ENCODE results near the gene ZBTB1.

The ZBTB1 gene

DNA sequence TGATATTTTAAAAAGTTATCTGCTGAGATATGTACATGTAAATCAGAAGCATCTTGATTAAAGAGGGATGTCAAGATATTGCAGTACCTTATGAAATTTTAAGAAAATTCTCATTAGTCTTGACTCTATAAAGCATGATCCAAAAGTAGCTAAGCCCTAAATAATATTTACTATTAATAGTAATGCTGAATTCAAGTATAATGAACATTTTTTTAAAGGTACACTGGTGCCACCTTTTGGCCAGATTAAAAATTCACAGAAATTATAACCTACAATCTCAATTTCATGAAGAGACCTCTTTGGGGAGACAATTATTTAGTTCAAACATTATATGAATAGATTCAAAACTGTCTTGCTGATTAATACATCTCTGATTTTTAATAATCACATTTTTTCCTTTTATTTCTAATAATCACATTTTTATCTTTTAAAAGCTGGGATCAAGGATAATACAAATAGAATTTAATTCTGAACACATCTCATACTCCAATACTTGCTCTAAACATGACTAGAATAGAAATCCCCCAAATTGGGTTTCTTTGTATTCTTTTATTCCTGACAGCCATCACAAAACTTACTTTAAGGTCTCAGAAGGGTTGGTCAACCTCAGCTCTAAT is 25.8 kb upstream of the ZBTB1 start:
- Histone ChIP-seq H3K36me3 (peaks cover 2 to 44% (median 11%) of the 10 kb centered on the region in 11 experiments; a peak in 9 of 22 replicates), H3K27ac (no peak overlapping the region), H3K9ac (no peak overlapping the region), H4K20me1 (peaks cover 0 to 7% (median 0%) of the 10 kb centered on the region in 11 experiments; a peak in 4 of 22 replicates), H3K4me3 (no peak overlapping the region), H3K4me1 (peaks cover 0 to 18% (median 0%) of the 10 kb centered on the region in 10 experiments; a peak in 4 of 20 replicates), H3K9me3 (replicated peaks in 1 of 11) (no peaks in the 10 kb centered on the region), H3K4me2 (no peak overlapping the region), H3K27me3 (no peaks in the 10 kb centered on the region)
- TF ChIP-seq Cebpa-rat (IDR thresholded peaks at IDR 0.05) = no peak

DNA sequence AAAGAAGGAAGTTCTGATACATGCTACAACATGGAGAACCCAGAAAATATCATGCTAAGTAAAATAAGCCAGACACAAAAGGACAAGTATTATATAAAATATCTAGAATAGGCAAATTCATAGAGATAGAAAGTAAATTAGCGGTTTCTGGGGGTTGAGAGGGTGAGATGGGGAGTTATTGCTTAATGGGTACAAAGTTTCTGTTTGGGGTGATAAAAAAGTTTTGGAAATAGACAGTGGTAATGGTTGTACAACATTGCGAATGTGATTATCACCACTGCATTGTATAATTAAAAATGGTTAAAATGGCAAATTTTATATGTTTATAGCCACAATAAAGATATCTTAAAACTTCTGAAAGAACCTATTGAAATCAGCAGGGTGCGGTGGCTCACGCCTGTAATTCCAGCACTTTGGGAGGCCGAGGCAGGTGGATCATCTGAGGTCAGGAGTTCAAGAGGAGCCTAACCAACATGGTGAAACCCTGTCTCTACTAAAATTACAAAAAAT is 15.9 kb upstream of the ZBTB1 start:
- Histone ChIP-seq H3K9ac (no peak overlapping the region), H4K20me1 (peaks cover 0 to 38% (median 10%) of the 10 kb centered on the region in 11 experiments; a peak in 10 of 22 replicates), H3K4me3 (no peak overlapping the region), H3K9me3 (replicated peaks in 1 of 11) (no peaks in the 10 kb centered on the region), H3K27ac (no peak overlapping the region), H3K4me1 (peaks cover 0 to 17% (median 8%) of the 10 kb centered on the region in 10 experiments; a peak in 14 of 20 replicates), H3K4me2 (no peak overlapping the region), H3K36me3 (peaks cover 48 to 96% (median 69%) of the 10 kb centered on the region in 11 experiments), H3K27me3 (no peaks in the 10 kb centered on the region)
- no peak for TF ChIP-seq Cebpa-rat (IDR thresholded peaks at IDR 0.05)

DNA sequence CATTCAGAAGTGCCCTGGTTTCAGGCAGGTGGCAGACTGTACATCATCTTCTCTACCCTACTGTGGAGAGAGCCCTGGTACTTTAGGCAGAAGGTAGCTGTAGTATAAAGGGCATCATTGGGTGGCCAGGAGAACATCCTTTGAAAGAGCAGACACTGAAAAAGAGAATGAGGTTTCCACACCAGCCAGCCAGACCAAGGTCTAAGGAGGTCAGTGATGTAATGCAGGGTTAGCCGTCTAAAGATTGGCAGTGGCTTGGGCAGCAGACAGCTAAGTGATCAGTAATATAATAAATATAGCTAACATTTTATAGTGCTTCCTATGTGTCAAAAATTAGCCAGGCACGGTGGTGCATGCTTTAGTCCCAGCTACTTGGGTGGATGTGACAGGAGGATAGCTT is 12.9 kb upstream of the ZBTB1 start:
- no peak overlapping the region for H3K27ac ChIP-seq

DNA sequence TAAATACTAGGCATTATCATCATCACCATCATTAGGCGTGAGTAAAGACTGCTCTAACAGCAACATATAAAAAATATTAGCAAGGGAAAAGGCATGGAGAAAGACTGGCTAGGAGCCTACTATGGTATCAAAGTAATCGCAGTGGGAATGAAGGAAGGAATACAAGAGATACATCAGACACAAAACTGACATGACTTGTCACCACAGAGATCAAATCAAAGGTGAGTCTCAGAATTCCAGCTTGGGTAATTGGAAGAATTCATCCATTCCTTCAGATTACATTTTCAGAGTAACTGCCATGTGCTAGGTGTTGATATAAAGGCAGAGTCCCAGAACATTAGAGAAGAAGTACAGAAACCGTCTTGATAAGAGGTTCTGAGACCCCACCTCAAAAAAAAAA is 11.1 kb upstream of the ZBTB1 start:
- peaks cover 0 to 10% (median 8%) of the 10 kb centered on the region in 10 experiments; a peak in 10 of 20 replicates for H3K4me1 ChIP-seq
- TF ChIP-seq Cebpa-rat (IDR thresholded peaks at IDR 0.05) = no peak

More for the DNA sequence above, 12.9 kb upstream of the ZBTB1 start:
- Histone ChIP-seq H3K4me1 (peaks cover 0 to 10% (median 8%) of the 10 kb centered on the region in 10 experiments; a peak in 10 of 20 replicates), H3K27me3 (no peaks in the 10 kb centered on the region), H3K4me2 (no peak overlapping the region), H3K4me3 (no peak overlapping the region), H3K9me3 (replicated peaks in 1 of 11) (no peaks in the 10 kb centered on the region), H4K20me1 (peaks cover 0 to 66% (median 11%) of the 10 kb centered on the region in 11 experiments; a peak in 11 of 22 replicates), H3K36me3 (peaks cover 56 to 93% (median 70%) of the 10 kb centered on the region in 11 experiments), H3K9ac (no peak overlapping the region)
- TF ChIP-seq Cebpa-rat (IDR thresholded peaks at IDR 0.05) = no peak

DNA sequence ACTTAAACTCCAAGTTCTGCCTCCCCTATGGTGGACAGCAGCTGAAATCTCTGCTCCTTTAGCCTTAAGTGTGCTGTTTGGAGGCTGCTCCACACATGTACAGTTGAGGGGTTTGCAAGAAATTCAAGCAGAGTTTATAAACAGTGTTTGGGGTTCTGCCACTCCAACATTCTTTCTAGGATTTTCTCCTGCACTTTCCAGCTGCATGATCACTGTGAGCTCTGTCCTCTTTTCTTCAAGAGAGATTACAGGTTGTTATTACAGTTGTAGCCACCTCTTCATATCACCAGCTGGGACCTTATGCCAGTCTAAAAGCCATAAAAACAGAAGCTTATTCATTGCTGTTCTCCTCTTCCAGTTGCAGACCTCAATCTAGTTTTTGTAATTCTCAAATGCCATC is 9.3 kb upstream of the ZBTB1 start:
- Histone ChIP-seq H3K4me1 (peaks cover 10 to 21% (median 18%) of the 10 kb centered on the region in 10 experiments), H3K9ac (no peak overlapping the region), H3K27me3 (no peaks in the 10 kb centered on the region), H3K9me3 (replicated peaks in 1 of 11) (no peaks in the 10 kb centered on the region), H3K36me3 (peaks cover 32 to 69% (median 48%) of the 10 kb centered on the region in 11 experiments; a peak in 21 of 22 replicates), H3K4me2 (no peak overlapping the region), H3K27ac (no peak overlapping the region), H4K20me1 (peaks cover 0 to 80% (median 11%) of the 10 kb centered on the region in 11 experiments; a peak in 11 of 22 replicates), H3K4me3 (no peak overlapping the region)
- TF ChIP-seq Cebpa-rat (IDR thresholded peaks at IDR 0.05) = no peak

More for the DNA sequence above, 11.1 kb upstream of the ZBTB1 start:
- H3K9me3 ChIP-seq (replicated peaks in 1 of 11) = no peaks in the 10 kb centered on the region
- no peak overlapping the region for H3K4me3 ChIP-seq
- H4K20me1 ChIP-seq = peaks cover 0 to 76% (median 11%) of the 10 kb centered on the region in 11 experiments; a peak in 11 of 22 replicates
- no peak overlapping the region for H3K27ac ChIP-seq
- no peak overlapping the region for H3K4me2 ChIP-seq
- H3K9ac ChIP-seq = no peak overlapping the region
- H3K36me3 ChIP-seq = peaks cover 43 to 84% (median 60%) of the 10 kb centered on the region in 11 experiments
- H3K27me3 ChIP-seq = no peaks in the 10 kb centered on the region

DNA sequence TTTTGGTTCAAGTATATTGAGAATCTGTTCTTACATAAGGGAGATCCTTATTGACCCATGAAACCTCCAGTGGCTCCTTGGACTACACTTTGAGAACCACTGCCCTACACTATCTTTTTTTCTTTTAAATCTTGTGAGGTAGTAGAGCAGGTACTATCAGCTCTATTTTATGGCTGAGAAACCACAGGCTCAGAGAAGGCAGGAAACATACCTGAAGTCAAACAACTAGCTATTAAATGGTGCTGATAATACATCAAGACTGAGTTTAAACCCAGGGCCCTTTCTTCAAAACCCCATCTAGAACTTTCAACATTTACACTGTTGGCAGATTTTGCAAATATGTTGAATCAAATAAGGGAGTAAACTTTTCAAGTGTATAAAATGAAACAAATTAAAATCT is 7.8 kb upstream of the ZBTB1 start:
- Histone ChIP-seq H4K20me1 (peaks cover 0 to 65% (median 3%) of the 10 kb centered on the region in 11 experiments; a peak in 12 of 22 replicates), H3K27ac (no peak overlapping the region), H3K9me3 (replicated peaks in 1 of 11) (no peaks in the 10 kb centered on the region), H3K4me1 (peaks cover 23 to 35% (median 26%) of the 10 kb centered on the region in 10 experiments), H3K9ac (no peak overlapping the region), H3K4me3 (no peak overlapping the region), H3K36me3 (peaks cover 20 to 54% (median 35%) of the 10 kb centered on the region in 11 experiments; a peak in 21 of 22 replicates), H3K27me3 (no peaks in the 10 kb centered on the region), H3K4me2 (no peak overlapping the region)
- no peak for TF ChIP-seq Cebpa-rat (IDR thresholded peaks at IDR 0.05)

DNA sequence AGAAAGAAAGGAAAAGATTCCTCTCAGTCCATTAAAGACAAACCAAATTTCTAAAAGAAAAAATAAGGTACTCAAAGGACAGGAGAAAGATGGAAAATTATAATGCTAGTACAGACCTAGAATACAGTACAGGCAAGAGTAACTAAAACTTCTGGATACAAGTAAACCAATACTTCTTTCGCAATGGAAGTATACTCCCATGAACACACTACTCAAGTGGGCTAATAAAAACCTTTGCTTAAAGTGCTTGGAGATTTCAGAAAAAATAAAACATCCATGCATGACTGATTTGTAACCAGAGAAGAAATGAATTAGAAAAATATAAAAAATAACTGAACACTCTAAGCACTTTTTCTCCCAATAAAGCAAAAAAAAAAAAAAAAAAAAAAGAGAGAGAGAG is 4.5 kb upstream of the ZBTB1 start:
- H3K4me3 ChIP-seq = no peak overlapping the region
- H3K36me3 ChIP-seq = peaks cover 14 to 27% (median 23%) of the 10 kb centered on the region in 11 experiments; a peak in 19 of 22 replicates
- TF ChIP-seq Cebpa-rat (IDR thresholded peaks at IDR 0.05) = no peak
- H3K27ac ChIP-seq = peak overlapping the region in 3 of 11 experiments; percentile 11 to 36 (median 26); a peak in 3 of 22 replicates
- H3K4me1 ChIP-seq = peaks cover 33 to 44% (median 35%) of the 10 kb centered on the region in 10 experiments
- H3K27me3 ChIP-seq = no peaks in the 10 kb centered on the region
- no peaks in the 10 kb centered on the region for H3K9me3 ChIP-seq (replicated peaks in 1 of 11)
- peak overlapping the region; percentile 89 to 99 (median 96) for H3K4me2 ChIP-seq
- peak overlapping the region in 1 of 11 experiments; percentile 51; a peak in 1 of 22 replicates for H3K9ac ChIP-seq
- peaks cover 0 to 35% (median 0%) of the 10 kb centered on the region in 11 experiments; a peak in 8 of 22 replicates for H4K20me1 ChIP-seq

DNA sequence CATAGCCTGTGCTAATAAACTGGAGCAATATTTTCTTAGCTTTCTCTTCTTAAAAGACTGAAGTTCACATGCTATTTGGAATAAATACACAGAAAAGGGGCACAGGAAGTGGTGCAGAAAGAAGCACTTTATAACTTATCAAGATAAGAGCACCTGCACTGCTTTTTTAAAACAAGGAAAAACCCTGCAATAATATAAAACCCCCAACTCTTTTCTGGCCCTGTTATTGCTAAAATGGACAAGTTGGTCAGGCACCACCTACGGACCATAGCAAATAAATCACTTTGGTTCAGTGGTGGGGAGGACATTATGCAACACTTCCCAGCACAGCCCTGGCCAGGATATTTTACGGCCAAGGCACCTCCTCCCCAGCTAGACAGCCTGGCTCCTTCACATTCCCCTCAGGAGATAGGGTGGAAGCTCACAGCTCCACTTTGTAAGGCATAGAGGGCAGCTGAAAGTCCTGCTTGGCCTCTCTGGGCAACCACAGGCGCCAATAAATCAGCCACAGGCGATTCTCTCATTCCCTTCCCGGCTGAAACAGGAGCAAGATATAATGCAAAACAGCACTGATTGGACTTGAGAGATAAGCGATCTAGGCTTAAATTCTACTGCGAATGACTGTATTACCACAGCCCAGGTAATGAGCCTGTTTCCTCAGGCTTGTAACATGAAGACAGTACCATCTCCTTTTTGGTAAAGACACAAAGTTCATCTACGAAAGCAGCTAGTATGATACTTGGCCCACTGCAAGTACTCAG is 3.0 kb upstream of the ZBTB1 start:
- H3K27me3 ChIP-seq = no peaks in the 10 kb centered on the region
- peaks cover 40 to 52% (median 45%) of the 10 kb centered on the region in 10 experiments for H3K4me1 ChIP-seq
- peak in 4 of 11 experiments; percentile 17 to 44 (median 28); a peak in 2 of 22 replicates for TF ChIP-seq Cebpa-rat (IDR thresholded peaks at IDR 0.05)
- H4K20me1 ChIP-seq = peaks cover 14 to 35% (median 15%) of the 10 kb centered on the region in 11 experiments; a peak in 21 of 22 replicates
- H3K9me3 ChIP-seq (replicated peaks in 1 of 11) = no peaks in the 10 kb centered on the region
- H3K27ac ChIP-seq = peak overlapping the region; percentile 99 to 100 (median 100); a peak in 19 of 22 replicates
- peak overlapping the region; percentile 89 to 99 (median 96) for H3K4me2 ChIP-seq
- peak overlapping the region; percentile 96 to 100 (median 100) for H3K9ac ChIP-seq
- H3K36me3 ChIP-seq = peaks cover 6 to 20% (median 12%) of the 10 kb centered on the region in 11 experiments; a peak in 12 of 22 replicates
- peak overlapping the region; percentile 81 to 98 (median 92); a peak in 19 of 20 replicates for H3K4me3 ChIP-seq

Measured in BLaER1 treated with 17β-estradiol and CSF1 and Interleukin-3, amounts not matched to agents 10 nM and 100 nM (cell line).